Upper lobe of left lung (tissue), 4 donors: ENCODE results near the gene BHLHE40.

Experiments used
- CTCF ChIP-seq, 6 experiments: fragments of 450-650 bp in 4 of 6; fragments of 200-600 bp in 2 of 6; sonication (generic) in 2 of 6; IDR thresholded peaks; one replicate each; pipeline ENCODE4 v1.5.1; 2016 to 2019; ENCODE audit warnings: antibody characterized with exemption in 6 of 6
- EP300 ChIP-seq, 4 donors: sonication (generic); formaldehyde crosslinking; IDR thresholded peaks; one replicate each; pipeline ENCODE4 v1.5.1; 2017; ENCODE audit warnings: antibody characterized with exemption in 4 of 4, control low read depth in 2 of 4
- POLR2A ChIP-seq, 4 donors: fragments of 450-650 bp; IDR thresholded peaks; one replicate each; pipeline ENCODE4 v1.5.1; 2016 to 2017; ENCODE audit warnings: antibody characterized with exemption in 4 of 4, mild to moderate bottlenecking in 2 of 4

DNA sequence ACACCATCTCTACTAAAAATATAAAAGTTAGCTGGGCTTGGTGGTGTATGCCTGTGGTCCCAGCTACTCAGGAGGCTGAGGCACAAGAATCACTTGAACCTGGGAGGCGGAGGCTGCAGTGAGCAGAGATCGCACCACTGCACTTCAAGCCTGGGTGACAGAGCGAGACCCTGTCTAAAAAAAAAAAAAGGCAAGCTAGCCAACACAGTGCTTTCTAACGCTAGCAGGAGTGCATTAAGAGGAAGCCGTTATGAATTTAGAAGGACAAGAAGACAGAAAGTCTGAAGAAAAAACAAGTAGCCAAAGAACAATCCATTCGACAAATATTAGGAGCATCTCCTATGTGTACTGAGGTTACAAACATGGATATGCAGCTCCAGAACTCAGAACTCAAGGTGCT, 28.6 kb downstream of the BHLHE40 start:
- no peak for TF ChIP-seq EP300 (IDR thresholded peaks at IDR 0.05)
- TF ChIP-seq CTCF (IDR thresholded peaks at IDR 0.05), result no peak
- TF ChIP-seq POLR2A (IDR thresholded peaks at IDR 0.05), result no peak
